HG02763 (cell line): ENCODE results near the gene CFAP69.
A peak's percentile ranks its signal among the peaks of the same experiment; 100 is the strongest.
"Not testable (repeated sequence)": the region's sequence is repeated elsewhere in the genome, so short reads cannot be mapped to it uniquely, and the experiment has no call there.

Experiments
- ATAC-seq: cut with Tn5 transposase; IDR thresholded peaks from one replicate; pipeline ENCODE4 v1.9.1; 2021; ENCODE audit warnings: mild to moderate bottlenecking, moderate library complexity; ENCODE audit not compliant: unreplicated experiment

CFAP69 gene

DNA sequence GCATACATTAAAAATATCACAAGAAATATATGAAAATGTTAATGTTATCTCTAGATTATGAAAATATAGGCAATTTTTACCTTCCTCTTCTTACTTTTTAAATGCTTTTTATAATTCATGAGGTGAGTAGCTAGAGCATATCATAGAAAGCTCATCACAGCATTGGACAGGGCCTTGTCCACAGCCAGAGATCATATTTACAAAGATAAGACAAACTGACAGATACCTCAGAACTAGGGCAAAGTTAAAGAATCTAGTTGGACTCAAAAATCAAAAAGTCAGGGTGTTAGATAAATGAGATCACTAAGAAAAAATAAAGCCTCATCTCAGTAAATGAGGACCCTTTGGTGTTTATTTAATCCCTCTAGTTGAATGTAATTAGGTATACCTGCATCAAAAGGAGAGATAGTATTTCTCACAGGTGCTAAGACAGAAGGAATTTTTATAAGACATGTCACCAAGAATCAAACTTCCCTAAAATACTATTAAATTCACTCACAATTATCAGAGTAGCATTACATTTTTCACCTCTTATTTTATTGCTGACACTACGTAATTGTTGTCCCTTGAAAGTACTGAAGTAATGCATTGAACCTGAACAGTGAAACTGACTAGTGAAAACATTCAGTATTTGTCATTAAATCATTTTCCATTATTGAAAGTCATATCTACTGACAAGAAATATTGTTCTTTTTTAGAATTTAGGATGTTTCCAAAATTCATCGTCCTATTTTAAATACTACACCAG, 25.6 kb downstream of the CFAP69 start:
- ATAC-seq: no peak

DNA sequence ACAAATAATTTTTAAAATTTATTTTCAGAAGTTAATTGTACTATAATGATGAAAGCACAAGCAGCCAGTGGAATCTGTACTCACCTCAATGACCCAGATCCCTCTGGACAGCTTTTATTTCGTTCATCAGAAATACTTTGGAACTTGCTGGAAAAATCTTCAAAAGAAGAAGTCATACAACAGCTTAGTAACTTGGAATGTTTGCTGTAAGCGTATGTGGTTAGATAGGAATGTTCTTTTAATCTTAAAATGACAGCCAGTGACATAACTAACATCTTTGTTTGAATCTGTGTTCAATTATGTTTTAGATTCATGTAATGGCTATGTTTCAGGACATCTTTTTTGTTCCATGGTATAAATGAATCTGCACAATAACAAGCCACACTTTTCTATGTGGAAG, 26.8 kb downstream of the CFAP69 start:
- no peak for ATAC-seq

DNA sequence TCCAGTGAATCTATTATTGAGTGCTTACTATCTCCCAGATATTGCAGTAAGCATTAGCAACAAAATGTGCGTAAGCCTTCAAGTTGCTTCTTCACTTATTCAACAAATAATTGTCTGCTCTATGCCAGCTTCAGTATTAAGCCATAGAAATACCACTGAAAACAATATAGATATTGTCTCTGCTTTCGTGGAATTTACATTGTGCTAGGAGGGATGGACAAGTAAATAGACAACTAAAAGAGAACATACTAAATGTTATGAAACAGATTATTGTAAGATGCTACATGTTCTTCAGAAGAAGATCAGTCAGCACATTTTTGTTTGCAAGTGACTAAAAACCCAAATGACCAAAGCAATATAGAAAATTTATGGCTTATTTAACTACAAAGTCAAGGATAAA, 27.3 kb downstream of the CFAP69 start:
- no peak for ATAC-seq

DNA sequence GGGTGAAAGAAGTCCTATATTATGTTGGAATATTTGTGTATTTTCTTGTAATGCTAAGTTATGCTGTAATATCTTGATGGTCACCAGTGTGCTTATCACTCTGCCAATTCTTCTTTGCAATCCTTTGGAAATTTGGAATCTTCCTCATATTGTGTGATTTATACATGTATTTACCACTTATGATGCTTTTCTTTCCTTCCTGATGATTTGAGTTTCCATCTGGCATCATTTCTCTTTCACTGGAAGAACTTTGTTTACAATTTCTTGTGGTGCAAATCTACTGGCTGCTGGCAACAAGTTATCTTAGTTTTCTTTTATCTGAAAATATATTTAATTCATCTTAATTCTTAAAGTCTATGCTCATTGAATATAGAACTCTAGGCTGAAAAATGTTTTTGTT, 29.2 kb downstream of the CFAP69 start:
- ATAC-seq: no peak

DNA sequence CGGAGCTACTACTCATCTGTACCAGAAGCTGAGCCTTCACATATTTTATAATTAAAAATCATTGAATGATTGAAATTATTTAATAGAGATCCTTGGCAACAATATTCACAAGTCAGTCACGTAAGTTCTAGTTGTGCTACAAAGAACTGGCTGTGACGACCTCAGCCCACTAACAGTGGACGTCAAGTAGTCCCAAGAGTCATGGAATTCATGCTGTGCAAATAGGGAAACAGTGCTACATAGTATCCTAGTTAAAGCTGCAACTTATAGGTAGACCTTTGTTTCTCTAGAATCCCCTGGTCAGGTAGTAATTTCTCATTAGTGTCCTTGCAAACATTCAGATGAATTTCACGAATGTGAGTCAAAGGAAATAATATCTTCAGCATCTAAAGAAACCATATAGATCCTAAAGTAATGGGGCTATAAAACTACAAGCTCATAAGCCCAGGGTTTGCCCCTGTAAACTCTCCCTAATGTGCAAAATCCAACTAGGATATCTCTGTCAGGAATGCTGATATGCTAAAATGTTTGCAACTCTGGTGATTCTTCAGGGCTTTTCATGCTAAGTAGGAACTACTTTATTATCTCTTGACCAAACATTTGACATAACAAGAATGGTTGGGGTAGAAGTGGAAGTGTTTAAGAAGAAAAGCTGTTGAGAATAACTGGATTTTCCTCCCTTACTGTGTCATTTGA, 31.2 kb downstream of the CFAP69 start:
- ATAC-seq: no peak

DNA sequence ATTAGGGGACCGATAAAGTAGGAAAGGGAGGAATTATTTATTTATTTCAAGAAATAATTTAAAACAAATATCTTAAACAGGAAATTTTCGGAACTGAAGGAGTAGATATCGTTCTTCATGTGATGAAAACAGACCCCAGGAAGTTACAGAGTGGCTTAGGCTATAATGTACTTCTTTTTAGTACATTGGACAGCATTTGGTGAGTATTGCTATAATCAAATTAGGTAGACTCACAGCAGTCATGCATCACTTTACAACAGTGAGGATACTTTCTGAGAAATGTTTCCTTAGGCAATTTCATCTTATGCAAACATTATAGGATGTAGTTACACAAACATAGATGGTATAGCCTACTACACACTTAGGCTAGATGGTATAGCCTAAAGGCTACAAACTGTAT, 43.2 kb downstream of the CFAP69 start:
- no peak for ATAC-seq

DNA sequence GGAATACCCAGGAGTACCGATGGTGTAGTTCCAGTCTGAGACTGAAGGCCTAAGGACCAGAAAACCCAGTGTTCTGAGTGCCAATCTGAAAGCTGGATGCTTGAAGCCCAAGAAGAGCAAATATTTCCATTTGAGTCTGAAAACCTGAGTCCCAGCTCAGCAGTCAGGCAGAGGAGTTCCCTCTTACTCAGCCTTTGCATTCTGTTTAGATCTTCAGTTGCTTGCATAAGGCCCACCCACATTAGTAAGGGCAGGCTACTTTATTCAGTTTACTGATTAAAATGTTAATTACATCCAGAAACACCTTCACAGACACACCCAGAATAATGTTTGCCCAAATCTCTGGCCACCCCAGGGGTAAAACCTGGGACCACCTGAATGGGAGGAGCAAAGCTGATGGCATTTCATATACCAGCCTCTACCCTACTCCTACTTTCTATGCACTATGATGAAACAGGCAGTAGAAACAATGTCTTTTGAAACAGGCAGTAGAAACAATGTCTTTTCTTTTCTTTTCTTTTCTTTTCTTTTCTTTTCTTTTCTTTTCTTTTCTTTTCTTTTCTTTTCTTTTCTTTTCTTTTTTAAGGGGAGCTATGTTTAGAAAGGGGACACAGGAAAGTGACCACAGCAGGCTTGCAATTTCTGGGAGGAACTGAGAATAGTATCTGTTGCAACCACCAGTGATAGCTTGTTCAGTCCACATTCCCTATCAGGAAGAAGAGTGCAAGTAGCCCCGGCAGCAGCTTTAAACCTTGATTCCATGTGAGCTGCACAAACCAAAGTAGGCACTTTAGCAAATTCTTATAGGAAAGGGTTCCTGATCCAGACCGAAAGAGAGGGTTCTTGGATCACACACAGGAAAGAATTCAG, 45.5 kb downstream of the CFAP69 start:
- no peak for ATAC-seq

DNA sequence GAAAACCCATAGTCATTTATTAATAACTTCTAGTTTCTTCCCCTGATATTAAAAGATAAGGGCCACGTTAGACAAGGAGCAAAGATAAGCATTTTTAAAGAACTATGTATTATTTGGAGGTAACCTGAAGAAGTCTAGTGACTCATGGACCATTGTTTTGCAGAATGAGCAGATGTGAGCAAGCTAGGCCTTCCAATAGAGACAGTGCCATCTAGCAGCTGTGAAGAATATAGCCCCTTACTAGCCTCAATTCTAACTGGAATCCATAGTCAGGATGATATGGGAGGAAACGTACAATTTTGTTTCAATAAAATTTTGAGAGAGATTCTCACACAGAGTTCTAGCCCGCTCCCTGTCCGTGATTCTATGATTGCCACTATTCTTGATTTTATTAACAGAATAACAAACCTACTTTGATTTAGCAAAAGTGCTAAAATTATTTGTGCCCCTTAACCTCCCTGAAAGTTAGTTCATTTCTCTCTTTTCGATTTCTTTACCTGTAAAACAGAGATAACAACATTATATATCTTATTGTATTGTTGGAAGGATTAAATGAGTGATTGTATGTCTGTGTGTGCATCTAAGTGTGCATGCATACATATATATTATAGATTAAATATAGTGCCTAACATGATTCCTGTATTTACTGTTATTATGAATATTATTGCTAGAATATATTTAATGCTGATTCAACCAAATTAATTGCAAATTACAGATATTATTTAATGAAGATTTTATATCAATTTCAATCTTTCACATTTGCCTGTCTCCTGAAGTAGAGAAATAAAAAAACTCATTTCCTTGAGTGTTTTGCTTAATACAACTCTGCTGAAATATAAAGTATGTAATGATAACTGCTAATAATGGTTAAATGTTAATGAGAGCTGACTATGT, 53.4 kb downstream of the CFAP69 start:
- ATAC-seq: peak; percentile 72

DNA sequence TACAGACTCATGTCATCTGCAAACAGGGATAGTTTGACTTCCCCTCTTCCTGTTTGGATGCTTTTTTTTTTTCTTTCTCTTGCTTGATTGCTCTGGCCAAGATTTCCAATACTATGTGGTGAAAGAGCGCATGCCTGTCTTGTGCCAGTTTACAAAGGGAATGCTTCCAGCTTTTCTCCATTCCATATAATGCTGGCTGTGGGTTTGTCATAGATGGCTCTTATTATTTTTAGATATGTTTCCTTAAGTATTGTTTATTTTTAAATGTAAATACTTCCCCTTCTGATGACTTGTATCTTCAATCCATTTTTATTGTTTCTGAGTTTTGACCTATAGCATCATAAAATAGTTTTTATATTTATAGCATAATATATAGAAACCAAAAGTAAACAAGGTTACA, 58.3 kb downstream of the CFAP69 start:
- ATAC-seq: no peak

DNA sequence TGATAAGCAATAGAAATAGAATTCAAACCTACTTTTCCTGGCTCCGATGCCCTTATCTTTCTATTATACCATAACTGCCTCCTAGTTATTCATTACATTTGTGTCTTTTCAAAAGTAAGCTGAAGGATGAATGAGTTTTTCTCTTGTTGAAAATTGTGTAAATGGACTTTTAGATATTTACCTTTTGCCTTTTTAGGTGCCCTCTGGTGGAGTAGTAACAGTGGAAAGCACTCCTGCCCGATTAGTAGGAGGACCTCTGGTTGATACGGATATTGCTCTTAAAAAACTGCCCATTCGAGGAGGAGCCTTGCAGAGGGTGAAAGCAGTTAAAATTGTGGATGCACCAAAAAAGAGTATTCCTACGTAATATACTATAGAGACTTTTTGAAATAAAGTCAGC, 64.9 kb downstream of the CFAP69 start:
- ATAC-seq: no peak

DNA sequence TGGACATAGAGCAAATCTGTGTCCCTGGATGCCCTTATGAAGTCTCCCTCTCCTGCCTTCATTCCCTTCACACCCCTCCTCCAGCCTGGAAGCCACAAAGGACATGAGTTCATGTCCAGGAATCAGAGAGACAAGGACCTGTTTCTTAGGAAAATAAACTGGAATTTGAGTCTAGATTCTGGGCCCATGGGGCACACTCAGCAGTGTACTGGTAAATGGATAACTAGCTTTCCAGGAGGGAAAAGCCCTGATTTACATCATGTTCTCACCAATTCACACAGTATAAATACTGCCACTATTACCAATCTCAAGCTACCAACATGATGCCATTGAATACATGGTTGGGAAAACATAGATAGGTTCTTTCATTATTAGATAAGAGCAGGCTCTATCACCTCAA, 66.2 kb downstream of the CFAP69 start:
- ATAC-seq: no peak

DNA sequence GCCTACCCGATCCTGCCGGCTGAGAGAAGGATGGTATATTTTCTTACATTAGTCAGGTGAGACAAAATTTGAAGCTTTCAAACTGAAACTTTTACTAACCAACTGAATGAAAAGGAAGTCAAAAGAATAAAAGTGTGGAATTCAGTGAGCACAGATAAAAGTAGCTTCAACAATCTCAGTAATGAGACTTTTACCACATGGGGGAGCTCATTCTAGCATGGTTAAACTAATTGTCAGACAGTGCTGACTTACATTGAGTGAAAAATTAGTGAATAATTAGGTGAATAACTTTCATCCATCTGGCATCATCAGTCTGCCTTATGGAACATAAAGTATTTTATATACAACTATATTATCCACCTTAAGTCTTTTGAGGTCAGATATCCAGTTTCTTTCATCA, 67.8 kb downstream of the CFAP69 start:
- ATAC-seq: no peak

DNA sequence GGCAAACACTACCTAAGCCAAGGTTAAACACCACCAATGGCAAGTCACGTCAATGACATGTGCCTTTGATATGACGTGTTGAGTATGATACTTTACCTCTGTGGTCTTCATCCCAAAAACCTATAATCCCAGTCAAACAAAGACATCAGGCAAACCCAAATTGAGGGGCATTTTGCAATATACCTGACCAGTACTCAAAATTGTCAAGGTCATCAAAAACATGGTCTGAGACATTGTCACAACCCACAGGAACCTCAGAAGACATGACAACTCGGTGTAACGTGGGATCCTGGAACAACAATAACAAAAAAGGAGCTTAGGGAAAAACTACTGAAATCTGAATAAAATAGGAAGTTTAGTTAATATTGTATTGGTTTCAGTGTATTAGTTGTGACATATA, 68.9 kb downstream of the CFAP69 start:
- no peak for ATAC-seq

DNA sequence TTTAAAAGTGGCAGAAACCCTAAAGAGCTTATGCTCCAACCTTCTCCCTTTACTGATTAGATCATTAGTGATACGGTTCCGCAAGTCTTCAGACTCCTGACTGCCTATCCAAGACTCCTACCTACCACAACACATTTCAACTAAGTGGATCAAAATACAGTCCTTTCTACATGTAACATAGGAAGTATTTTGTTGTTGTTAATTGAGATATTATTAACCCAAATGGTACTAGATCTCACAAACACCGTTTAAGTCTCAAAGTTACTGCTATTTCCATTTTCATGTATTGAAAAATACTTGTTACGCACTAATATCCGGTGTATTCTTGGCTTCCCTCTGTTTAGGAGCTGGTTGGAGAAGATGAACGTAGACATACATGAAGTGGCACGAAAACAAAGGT, 75.0 kb downstream of the CFAP69 start:
- ATAC-seq: no peak

DNA sequence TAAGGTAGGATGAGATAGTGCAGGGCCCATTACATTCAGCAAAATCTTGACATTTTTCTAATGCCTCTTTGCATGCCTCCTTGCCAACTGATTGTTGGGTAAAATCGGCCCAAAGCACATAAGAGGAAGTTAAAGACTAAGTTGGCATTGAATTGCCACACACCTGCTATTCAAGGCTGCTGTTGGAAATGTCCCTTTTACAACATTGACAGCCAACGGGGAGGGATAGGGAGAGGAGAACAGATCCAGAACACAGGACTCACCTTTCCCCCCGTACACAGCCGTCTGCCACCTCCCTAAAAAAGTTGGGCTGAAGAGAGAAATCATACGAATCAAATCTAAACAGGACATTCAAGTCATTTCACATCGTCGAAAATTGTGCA, 75.4 kb downstream of the CFAP69 start:
- no peak for ATAC-seq

DNA sequence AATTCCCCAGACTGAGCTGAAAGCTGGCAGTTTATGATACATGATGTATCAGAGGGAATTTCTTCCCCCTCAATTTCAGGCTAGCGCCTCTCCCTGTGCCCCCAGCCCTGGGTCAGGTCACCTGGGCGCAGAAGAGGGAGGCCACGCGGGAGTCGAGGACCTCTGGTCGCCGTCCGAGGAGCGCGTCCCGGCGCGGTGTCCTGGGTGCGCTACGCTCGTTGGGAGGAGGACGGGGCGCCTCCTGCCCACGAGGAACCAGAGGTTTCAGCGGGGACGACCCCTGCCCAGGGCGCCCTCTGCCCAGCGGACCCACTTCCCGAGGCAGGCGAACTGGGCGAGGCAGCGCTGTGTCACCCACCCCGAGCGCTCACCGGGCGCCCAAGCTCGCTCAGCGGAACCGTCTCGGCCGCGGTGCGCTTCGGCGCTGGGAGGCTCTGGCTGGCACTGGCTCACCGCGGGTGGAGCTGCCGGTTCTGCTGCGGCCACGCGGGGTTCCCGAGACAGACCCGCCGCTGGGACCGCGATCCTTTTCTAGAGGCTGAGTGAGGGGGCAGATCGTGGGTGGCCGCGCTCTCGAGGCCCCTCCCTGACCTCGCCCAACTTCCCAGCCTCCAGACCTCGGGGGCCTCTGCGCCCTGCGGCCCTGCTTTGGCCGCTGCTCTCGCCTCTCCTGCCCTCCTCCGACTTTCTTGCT, 76.0 kb downstream of the CFAP69 start, which contains the start of gene FAM237B:
Gene FAM237B, minus strand, starts transcription at position 504 of the 694 bp plus-strand sequence. CDS start 1,556 bp downstream, outside the sequence.
- no peak for ATAC-seq

DNA sequence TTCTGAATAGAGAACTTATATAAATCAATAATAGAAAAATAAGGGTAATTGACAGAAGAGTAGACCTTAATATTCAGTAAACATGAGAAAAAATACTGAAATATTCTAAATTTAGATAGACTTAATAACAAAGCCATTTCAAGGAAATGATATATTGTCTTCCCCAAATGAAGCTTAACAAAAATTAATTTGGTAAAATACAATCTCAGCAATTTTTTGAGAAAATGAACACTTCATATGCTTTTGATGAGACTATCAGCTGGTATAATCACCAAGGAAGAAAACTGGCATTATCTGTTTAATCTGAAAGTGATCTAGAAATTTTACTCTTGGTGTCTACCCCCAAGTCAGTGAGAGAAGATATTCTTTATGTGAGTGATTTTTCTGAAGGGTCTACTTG, 77.9 kb downstream of the CFAP69 start:
- no peak for ATAC-seq

DNA sequence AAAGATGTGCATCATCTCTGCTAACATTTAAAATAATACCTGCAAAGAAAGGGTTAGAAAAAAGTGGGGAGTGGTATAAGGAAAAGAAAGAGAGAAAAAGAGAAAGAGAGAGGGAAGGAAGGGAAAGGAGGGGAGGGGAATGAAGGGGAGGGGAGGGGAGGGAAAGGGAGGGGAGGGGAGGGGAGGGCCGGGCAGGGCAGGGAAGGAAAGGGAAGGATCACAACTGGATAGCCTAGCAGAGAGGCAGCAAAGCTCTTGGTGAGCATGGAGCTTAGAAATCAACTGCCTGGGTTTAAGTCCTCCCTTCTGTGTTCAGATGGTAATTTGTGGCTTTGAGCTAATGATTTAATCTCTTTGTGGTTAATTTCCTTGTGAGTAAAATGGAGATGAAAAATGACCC, 81.5 kb downstream of the CFAP69 start:
- ATAC-seq: no peak

DNA sequence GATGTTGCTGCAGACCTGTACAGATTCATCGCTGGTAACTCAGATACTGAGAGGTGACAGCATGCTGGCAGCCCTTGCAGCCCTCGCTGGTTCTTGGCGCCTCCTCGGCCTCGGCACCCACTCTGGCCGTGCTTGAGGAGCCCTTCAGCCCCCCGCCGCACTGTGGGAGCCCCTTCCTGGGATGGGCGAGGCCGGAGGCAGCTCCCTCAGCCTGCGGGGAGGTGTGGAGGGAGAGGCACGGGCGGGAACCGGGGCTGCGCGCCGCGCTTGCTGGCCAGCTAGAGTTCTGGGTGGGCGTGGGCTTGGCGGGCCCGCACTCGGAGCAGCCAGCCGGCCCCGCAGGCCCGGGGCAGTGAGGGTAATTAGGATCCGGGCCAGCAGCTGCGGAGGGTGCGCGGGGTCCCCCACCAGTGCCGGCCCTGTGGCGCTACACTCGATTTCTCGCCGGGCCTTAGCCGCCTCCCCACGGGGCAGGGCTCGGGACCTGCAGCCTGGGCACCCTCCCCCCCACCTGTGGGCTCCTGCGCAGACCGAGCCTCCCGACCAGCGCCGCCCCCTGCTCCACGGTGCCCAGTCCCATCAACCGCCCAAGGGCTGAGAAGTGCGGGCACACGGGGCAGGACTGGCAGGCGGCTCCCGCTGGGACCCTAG, 89.3 kb downstream of the CFAP69 start:
- ATAC-seq: no peak

DNA sequence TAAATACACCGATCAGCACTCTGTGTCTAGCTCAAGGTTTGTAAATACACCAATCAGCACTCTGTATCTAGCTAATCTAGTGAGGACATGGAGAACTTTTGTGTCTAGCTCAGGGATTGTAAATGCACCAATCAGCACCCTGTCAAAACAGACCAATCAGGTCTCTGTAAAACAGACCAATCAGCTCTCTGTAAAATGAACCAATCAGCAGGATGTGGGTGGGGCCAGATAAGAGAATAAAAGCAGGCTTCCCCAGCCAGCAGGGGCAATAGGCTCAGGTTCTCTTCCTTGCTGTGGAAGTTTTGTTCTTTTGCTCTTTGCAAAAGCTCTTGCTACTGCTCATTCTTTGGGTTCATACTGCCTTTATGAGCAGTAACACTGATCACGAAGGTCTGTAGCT, 90.0 kb downstream of the CFAP69 start:
- ATAC-seq: not testable (repeated sequence)
